K562 (cell line): ENCODE results near the gene ZFPM1. TPM values are rescaled to one million over a fixed set of nuclear protein-coding genes. Genes with fewer than 3 reads are reported as not detected.
A peak's percentile ranks its signal among the peaks of the same experiment; 100 is the strongest.

Experiments
- ATAC-seq: fragments of 200-7000 bp; cut with Tn5 transposase; 3 replicates; pipeline ENCODE4 v1.9.1; 2020; ENCODE audit warnings: moderate library complexity
- BruUV-seq: library from RNA; stranded (reverse); fragments of 400-500 nt; replicated peaks from 2 replicates; lab custom pipeline; 2021; lab: Mats Ljungman, UMichigan
- CTCF ChIA-PET: fragments of 300-600 bp; formaldehyde crosslinking; extraction: SDS; loops from one replicate; lab custom pipeline; 2021; ENCODE audit warnings: low intra/inter-chr PET ratio; lab: Yijun Ruan, JAX
- POLR2A ChIA-PET: fragments of 300-600, 350-650 bp; sonication (Branson Sonifier 250); formaldehyde crosslinking; extraction: SDS; loops from one replicate; lab custom pipeline; 2021; ENCODE audit warnings: antibody characterized with exemption, inconsistent platforms; lab: Yijun Ruan, JAX
- DNase-seq, 4 experiments: peaks; one replicate each; pipeline versions ENCODE4 v3.0.0 to v3.0.0-alpha.2; 2011 to 2018; ENCODE audit warnings: low spot score in 3 of 4, mixed read lengths in 3 of 4; ENCODE audit errors: extremely low read depth in 1 of 4
- FAIRE-seq: peaks from 2 replicates; lab custom pipeline; 2011; peaks lifted over from hg19 to GRCh38; lab: Jason Lieb, UNC
- H2AFZ ChIP-seq: 2 replicates; pipeline ENCODE4 v1.6.0; 2011; ENCODE audit warnings: low read depth, low read length, control low read depth, inconsistent platforms
- H3K27ac ChIP-seq: fragments of 200-600 bp; 3 replicates; pipeline ENCODE4 v1.8.0; 2011; ENCODE audit warnings: low read depth, mild to moderate bottlenecking, control low read depth, inconsistent platforms, low read length, moderate library complexity, mixed read lengths; ENCODE audit errors: extremely low read depth
- H3K27me3 ChIP-seq, 2 experiments: fragments of 300-600 bp in 1 of 2; 2 replicates in 1 of 2; 3 replicates in 1 of 2; pipeline versions ENCODE4 v1.6.0 to v1.8.0; 2011; ENCODE audit warnings: inconsistent platforms in 2 of 2, low read length in 2 of 2, mild to moderate bottlenecking in 1 of 2, mixed read lengths in 1 of 2, moderate library complexity in 1 of 2; ENCODE audit not compliant: control insufficient read depth in 2 of 2, insufficient read depth in 2 of 2
- H3K36me3 ChIP-seq: fragments of 300-600 bp; 3 replicates; pipeline ENCODE4 v1.8.0; 2011; ENCODE audit warnings: mild to moderate bottlenecking, low read length, inconsistent platforms; ENCODE audit not compliant: control insufficient read depth, insufficient read depth
- H3K4me1 ChIP-seq, 2 experiments: fragments of 200-600 bp in 1 of 2; replicated peaks in 1 of 2; 2 replicates in 1 of 2; 3 replicates in 1 of 2; pipeline versions ENCODE4 v1.5.1 to v1.8.0; 2011; ENCODE audit warnings: inconsistent platforms in 2 of 2, low read length in 2 of 2, mild to moderate bottlenecking in 1 of 2, mixed read lengths in 1 of 2, moderate library complexity in 1 of 2; ENCODE audit not compliant: control insufficient read depth in 2 of 2, insufficient read depth in 2 of 2
- H3K4me2 ChIP-seq: 2 replicates; pipeline ENCODE4 v1.6.1; 2011; ENCODE audit warnings: low read length, control low read depth, inconsistent platforms, mixed read lengths; ENCODE audit not compliant: insufficient read depth
- H3K4me3 ChIP-seq: fragments of 200-600 bp; sonication (generic), shearing (Covaris generic); 2 replicates; pipeline ENCODE4 v1.5.1; 2016; ENCODE audit warnings: control low read depth, inconsistent platforms
- H3K79me2 ChIP-seq: fragments of 200-600 bp; 3 replicates; pipeline ENCODE4 v1.8.0; 2011; ENCODE audit warnings: low read length, inconsistent platforms; ENCODE audit not compliant: control insufficient read depth, insufficient read depth
- H3K9ac ChIP-seq, 2 experiments: 2 replicates each; pipeline versions ENCODE4 v1.6.0 to v1.6.1; 2011; ENCODE audit warnings: low read depth in 2 of 2, low read length in 2 of 2, control low read depth in 1 of 2, inconsistent platforms in 1 of 2, mild to moderate bottlenecking in 1 of 2, mixed read lengths in 1 of 2; ENCODE audit not compliant: insufficient read depth in 1 of 2
- H3K9me1 ChIP-seq: one replicate; pipeline ENCODE4 v1.6.0; 2011; ENCODE audit warnings: inconsistent platforms, mild to moderate bottlenecking, low read length, moderate library complexity; ENCODE audit not compliant: control insufficient read depth, insufficient read depth
- H3K9me3 ChIP-seq: replicated peaks from 2 replicates; pipeline ENCODE4 v1.5.1; 2011; ENCODE audit warnings: low read depth, low read length, inconsistent platforms; ENCODE audit not compliant: control insufficient read depth, insufficient read depth
- H4K20me1 ChIP-seq: replicated peaks from 2 replicates; pipeline ENCODE4 v1.6.1; 2011; ENCODE audit warnings: low read length, inconsistent platforms, mixed read lengths; ENCODE audit not compliant: control insufficient read depth, insufficient read depth
- ATF1 ChIP-seq, 2 experiments: fragments of 450-650 bp in 1 of 2; IDR thresholded peaks; 2 replicates each; pipeline ENCODE4 v1.6.1; 2016; ENCODE audit warnings: missing compliant biosample characterization in 1 of 2, missing genetic modification characterization in 1 of 2
- CBX1 ChIP-seq: sonication (generic); IDR thresholded peaks from 2 replicates; pipeline ENCODE4 v1.6.1; 2016; ENCODE audit warnings: antibody characterized with exemption, low read depth, mild to moderate bottlenecking
- CCNT2 ChIP-seq: IDR thresholded peaks from 2 replicates; pipeline ENCODE4 v1.6.1; 2011; ENCODE audit warnings: borderline replicate concordance, low read depth, mild to moderate bottlenecking, moderate library complexity, mixed read lengths, low read length; ENCODE audit not compliant: insufficient read length; ENCODE audit errors: extremely low read depth
- CTBP1 ChIP-seq: fragments of 450-650 bp; IDR thresholded peaks from 2 replicates; pipeline ENCODE4 v1.6.1; 2016; ENCODE audit warnings: borderline replicate concordance
- DACH1 ChIP-seq: fragments of 450-650 bp; IDR thresholded peaks from 2 replicates; pipeline ENCODE4 v1.6.1; 2018; ENCODE audit not compliant: partially characterized antibody
- EP400 ChIP-seq: fragments of 450-650 bp; IDR thresholded peaks from 2 replicates; pipeline ENCODE4 v1.6.1; 2017; ENCODE audit warnings: antibody characterized with exemption, mild to moderate bottlenecking, moderate library complexity
- GABPB1 ChIP-seq: sonication (generic); formaldehyde crosslinking; IDR thresholded peaks from 2 replicates; pipeline ENCODE4 v1.8.0; 2022; ENCODE audit warnings: mild to moderate bottlenecking, missing genetic modification reagents
- GTF2F1 ChIP-seq: IDR thresholded peaks from 2 replicates; pipeline ENCODE4 v1.6.1; 2011; ENCODE audit warnings: low read depth, low read length, improper control_type of control experiment
- HDGF ChIP-seq: fragments of 450-650 bp; IDR thresholded peaks from 2 replicates; pipeline ENCODE4 v1.6.1; 2016
- MBD2 ChIP-seq: sonication (generic); IDR thresholded peaks from 2 replicates; pipeline ENCODE4 v1.6.1; 2016; ENCODE audit warnings: low read depth, borderline replicate concordance
- MCM2 ChIP-seq: fragments of 450-650 bp; IDR thresholded peaks from 2 replicates; pipeline ENCODE4 v1.6.1; 2017; ENCODE audit warnings: low read depth, mild to moderate bottlenecking
- NR2F6 ChIP-seq: fragments of 450-650 bp; formaldehyde crosslinking; IDR thresholded peaks from 2 replicates; pipeline ENCODE4 v1.4.0; 2020; ENCODE audit warnings: mild to moderate bottlenecking
- POLR2A ChIP-seq: fragments of 450-650 bp; conservative IDR thresholded peaks from 2 replicates; pipeline ENCODE4 v1.6.1; 2016
- RFX5 ChIP-seq: IDR thresholded peaks from 2 replicates; pipeline ENCODE4 v1.6.1; 2011; ENCODE audit warnings: low read depth, mild to moderate bottlenecking, improper control_type of control experiment, low read length
- SAFB ChIP-seq: fragments of 200-400 bp; formaldehyde crosslinking; IDR thresholded peaks from 2 replicates; pipeline ENCODE4 v1.6.1; 2017; ENCODE audit warnings: low read depth, low read length, borderline replicate concordance
- TSC22D4 ChIP-seq: fragments of 450-650 bp; IDR thresholded peaks from 2 replicates; pipeline ENCODE4 v1.6.1; 2016; ENCODE audit warnings: missing genetic modification characterization, missing biosample characterization, control low read depth
- ZNF133 ChIP-seq: fragments of 250-450 bp; sonication (Bioruptor Pico); IDR thresholded peaks from 2 replicates; pipeline ENCODE4 v1.4.0; 2020; ENCODE audit warnings: mild to moderate bottlenecking
- ZNF511 ChIP-seq: sonication (generic); formaldehyde crosslinking; IDR thresholded peaks from 2 replicates; pipeline ENCODE4 v1.8.0; 2022; ENCODE audit warnings: mild to moderate bottlenecking, missing genetic modification reagents
- WGBS: fragments of 100-300 bp; shearing (Covaris generic); methylation state at CpG from one replicate; pipeline ENCODE4 v1.1.6; 2016; ENCODE audit warnings: low coverage, mixed read lengths; ENCODE audit not compliant: insufficient coverage; ENCODE audit errors: missing lambda C conversion rate; 5-methylcytosine and 5-hydroxymethylcytosine counted together
- in situ Hi-C: fragments of 300-500 bp; cut with MboI; formaldehyde crosslinking; loops from 4 replicates; pipeline ENCODE4 v1.15.0; 2018; ENCODE audit warnings: inconsistent platforms, mixed read lengths
- intact Hi-C: fragments of 100-400 bp; cut with micrococcal nuclease; formaldehyde crosslinking; loops from 2 replicates; pipeline ENCODE4 v1.14.2; 2022
- polyA plus RNA-seq, 8 experiments: library from polyadenylated mRNA; depleted of rRNA in 4 of 8; stranded (reverse) in 5 of 8; unstranded in 3 of 8; fragments of >200 nt; fragmentation: Nextera tagmentation in 2 of 8; fragmentation: Illumina TruSeq in 1 of 8; extraction: Ambion mirVana in 2 of 8; extraction: Trizol in 1 of 8; gene quantifications; 2 replicates each; pipeline versions ENCODE4 v1.2.1 to v1.2.3, GENCODE V29; 2011 to 2014; ENCODE audit warnings: inconsistent platforms in 1 of 8, missing spikeins in 1 of 8
- total RNA-seq, 7 experiments: library from RNA; depleted of rRNA in 6 of 7; stranded (reverse); fragments of >200 nt in 6 of 7; fragmentation: Illumina TruSeq in 2 of 7; extraction: Trizol in 2 of 7; gene quantifications; 2 replicates each; pipeline versions ENCODE4 v1.2.1 to v1.2.3, GENCODE V29; 2011 to 2021; ENCODE audit warnings: low replicate concordance in 1 of 7
- TF ChIP-seq, protein P1 (sequence below): fragments of 200-800 bp; sonication (Bioruptor generic); IDR thresholded peaks from 2 replicates; pipeline ENCODE4 v1.6.1; 2017; ENCODE audit warnings: missing genetic modification characterization, missing compliant biosample characterization
- TF ChIP-seq, protein P2 (sequence below), 2 experiments: fragments of 200-800 bp in 1 of 2; sonication (Bioruptor generic) in 1 of 2; sonication (generic) in 1 of 2; formaldehyde crosslinking in 1 of 2; IDR thresholded peaks in 1 of 2; conservative IDR thresholded peaks in 1 of 2; 2 replicates each; pipeline versions ENCODE4 v1.5.0 to v1.6.1; 2016 to 2020; ENCODE audit warnings: missing compliant biosample characterization in 1 of 2, missing genetic modification characterization in 1 of 2, missing genetic modification reagents in 1 of 2

ZFPM1 gene
- total and polyA plus RNA-seq, 9 of the 15 experiments (the other 6 are each of a cell fraction or from before 2014, with no cell fraction given) = 0.03 to 35.9 (median 1.4) TPM

DNA sequence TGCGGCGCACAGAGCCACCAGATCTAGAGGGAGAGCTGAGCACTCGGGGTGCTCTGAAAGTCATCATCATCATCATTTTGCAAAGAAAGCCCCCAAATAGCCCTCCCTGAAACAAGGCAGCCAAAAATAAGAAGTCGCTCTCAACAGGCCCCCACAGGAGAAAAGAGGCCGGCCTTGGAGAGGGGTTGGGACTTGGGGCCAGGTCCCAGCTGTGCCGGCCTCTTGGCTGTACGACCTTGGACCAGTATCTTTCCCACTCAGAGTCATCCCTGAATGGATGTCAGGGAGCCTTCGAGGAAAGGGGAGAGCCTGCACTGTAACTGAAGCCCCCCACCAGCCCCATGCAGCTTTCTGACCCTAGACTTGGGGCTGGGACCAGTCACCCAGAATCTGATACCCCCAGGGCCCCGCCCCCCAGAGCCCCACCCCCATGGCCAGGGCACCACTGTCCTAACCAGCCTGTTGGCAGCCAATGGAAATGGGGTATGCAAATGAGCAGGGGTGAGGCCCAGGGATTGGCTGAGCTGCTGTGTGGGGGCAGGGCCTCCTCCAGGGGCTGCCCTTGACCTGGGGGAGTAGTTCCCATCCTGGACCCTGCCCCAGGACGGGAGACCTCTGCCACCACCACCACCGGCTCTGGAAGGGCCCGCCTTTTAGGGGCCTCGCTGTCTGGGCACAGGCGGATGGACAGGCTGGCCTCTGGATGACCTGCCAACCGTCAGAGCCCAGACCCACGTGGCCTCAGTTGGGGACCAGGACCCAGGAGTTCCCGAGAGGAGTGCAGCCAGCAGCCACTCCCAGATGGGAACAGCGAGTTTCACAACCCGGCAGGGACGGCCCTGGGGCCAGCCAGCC is 15.4 kb downstream of the ZFPM1 start:
- Histone ChIP-seq H3K4me3 (no peak overlapping the region; the same call in 1 of the 2 replicates), H2AFZ (no peak overlapping the region), H4K20me1 (peaks cover 81% of the 10 kb centered on the region), H3K9me1 (peaks cover 7% of the 10 kb centered on the region), H3K27ac (peak overlapping the region; percentile 63; the same call in 1 of the 3 replicates), H3K79me2 (peaks cover 95% of the 10 kb centered on the region), H3K27me3 (no peaks in the 10 kb centered on the region), H3K4me2 (no peak overlapping the region), H3K4me1 (peaks cover 67 to 98% of the 10 kb centered on the region in 2 experiments), H3K9ac (peak overlapping the region in 1 of 2 experiments; percentile 19; a peak in 2 of 4 replicates), H3K9me3 (no peaks in the 10 kb centered on the region), H3K36me3 (peaks cover 56% of the 10 kb centered on the region; the same call in 2 of the 3 replicates)
- intact Hi-C loops = no loop called here
- no TSS peak for BruUV-seq
- ChIA-PET POLR2A (interaction anchor here (0.6 to 1.4 kb wide), 3 partner anchors 13 to 170 kb away, joined by 3 read pairs; no protein-coding TSS in a partner anchor), CTCF (no interaction called here)
- peak; percentile 87 to 95 (median 90) for DNase-seq
- peak; percentile 92 for ATAC-seq
- 13% methylated on average over 20 of the region's 20 CpGs for WGBS
- in situ Hi-C loops = no loop called here
- FAIRE-seq = peak; percentile 89
- TF ChIP-seq GABPB1 (CRISPR knock-in tag) (0 out of 2 replicates have a peak, but pooled peaks have one; percentile 14), SAFB (no peak), POLR2A (0 out of 2 replicates have a peak, but pooled peaks have one; percentile 36), CBX1 (no peak), DACH1 (peak; percentile 30), NR2F6 (CRISPR knock-in tag) (no peak), CTBP1 (no peak), RFX5 (no peak), MBD2 (0 out of 2 replicates have a peak, but pooled peaks have one; percentile 1), GTF2F1 (no peak), ZNF133 (no peak), ZNF511 (CRISPR knock-in tag) (no peak), ATF1 (CRISPR knock-in tag; IDR thresholded peaks at IDR 0.05) (no peak), ATF1 (tag; IDR thresholded peaks at IDR 0.05) (no peak), MCM2 (no peak), TSC22D4 (no peak), EP400 (no peak), CCNT2 (no peak), HDGF (no peak)
- TF ChIP-seq, protein P1, sequence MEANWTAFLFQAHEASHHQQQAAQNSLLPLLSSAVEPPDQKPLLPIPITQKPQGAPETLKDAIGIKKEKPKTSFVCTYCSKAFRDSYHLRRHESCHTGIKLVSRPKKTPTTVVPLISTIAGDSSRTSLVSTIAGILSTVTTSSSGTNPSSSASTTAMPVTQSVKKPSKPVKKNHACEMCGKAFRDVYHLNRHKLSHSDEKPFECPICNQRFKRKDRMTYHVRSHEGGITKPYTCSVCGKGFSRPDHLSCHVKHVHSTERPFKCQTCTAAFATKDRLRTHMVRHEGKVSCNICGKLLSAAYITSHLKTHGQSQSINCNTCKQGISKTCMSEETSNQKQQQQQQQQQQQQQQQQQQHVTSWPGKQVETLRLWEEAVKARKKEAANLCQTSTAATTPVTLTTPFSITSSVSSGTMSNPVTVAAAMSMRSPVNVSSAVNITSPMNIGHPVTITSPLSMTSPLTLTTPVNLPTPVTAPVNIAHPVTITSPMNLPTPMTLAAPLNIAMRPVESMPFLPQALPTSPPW (CRISPR knock-in tag) = peak; percentile 39
- TF ChIP-seq, protein P2, sequence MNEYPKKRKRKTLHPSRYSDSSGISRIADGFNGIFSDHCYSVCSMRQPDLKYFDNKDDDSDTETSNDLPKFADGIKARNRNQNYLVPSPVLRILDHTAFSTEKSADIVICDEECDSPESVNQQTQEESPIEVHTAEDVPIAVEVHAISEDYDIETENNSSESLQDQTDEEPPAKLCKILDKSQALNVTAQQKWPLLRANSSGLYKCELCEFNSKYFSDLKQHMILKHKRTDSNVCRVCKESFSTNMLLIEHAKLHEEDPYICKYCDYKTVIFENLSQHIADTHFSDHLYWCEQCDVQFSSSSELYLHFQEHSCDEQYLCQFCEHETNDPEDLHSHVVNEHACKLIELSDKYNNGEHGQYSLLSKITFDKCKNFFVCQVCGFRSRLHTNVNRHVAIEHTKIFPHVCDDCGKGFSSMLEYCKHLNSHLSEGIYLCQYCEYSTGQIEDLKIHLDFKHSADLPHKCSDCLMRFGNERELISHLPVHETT (CRISPR knock-in tag; conservative IDR thresholded peaks at IDR 0.05 in 1 of 2, IDR thresholded peaks at IDR 0.05 in 1 of 2) = no peak
